Stimulated activated naive CD4-positive, alpha-beta T cell treated with Interleukin-2 at 50 U/mL for 16 hours (primary cell): ENCODE results near the gene MKI67.
"Not testable (repeated sequence)": the region's sequence is repeated elsewhere in the genome, so short reads cannot be mapped to it uniquely, and the experiment has no call there.

Source experiments
- DNase-seq: peaks from one replicate; lab custom pipeline; 2025; lab: John Stamatoyannopoulos, UW

Gene MKI67, protein sequence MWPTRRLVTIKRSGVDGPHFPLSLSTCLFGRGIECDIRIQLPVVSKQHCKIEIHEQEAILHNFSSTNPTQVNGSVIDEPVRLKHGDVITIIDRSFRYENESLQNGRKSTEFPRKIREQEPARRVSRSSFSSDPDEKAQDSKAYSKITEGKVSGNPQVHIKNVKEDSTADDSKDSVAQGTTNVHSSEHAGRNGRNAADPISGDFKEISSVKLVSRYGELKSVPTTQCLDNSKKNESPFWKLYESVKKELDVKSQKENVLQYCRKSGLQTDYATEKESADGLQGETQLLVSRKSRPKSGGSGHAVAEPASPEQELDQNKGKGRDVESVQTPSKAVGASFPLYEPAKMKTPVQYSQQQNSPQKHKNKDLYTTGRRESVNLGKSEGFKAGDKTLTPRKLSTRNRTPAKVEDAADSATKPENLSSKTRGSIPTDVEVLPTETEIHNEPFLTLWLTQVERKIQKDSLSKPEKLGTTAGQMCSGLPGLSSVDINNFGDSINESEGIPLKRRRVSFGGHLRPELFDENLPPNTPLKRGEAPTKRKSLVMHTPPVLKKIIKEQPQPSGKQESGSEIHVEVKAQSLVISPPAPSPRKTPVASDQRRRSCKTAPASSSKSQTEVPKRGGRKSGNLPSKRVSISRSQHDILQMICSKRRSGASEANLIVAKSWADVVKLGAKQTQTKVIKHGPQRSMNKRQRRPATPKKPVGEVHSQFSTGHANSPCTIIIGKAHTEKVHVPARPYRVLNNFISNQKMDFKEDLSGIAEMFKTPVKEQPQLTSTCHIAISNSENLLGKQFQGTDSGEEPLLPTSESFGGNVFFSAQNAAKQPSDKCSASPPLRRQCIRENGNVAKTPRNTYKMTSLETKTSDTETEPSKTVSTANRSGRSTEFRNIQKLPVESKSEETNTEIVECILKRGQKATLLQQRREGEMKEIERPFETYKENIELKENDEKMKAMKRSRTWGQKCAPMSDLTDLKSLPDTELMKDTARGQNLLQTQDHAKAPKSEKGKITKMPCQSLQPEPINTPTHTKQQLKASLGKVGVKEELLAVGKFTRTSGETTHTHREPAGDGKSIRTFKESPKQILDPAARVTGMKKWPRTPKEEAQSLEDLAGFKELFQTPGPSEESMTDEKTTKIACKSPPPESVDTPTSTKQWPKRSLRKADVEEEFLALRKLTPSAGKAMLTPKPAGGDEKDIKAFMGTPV (N-terminal part only)

GRCh38 chr10:128125944-128126764 is at the start of gene MKI67:
TSS of gene MKI67 (minus strand) at chr10:128126423. CDS start at chr10:128125667, 756 bp downstream.
- peak; percentile 93 for DNase-seq

DNA sequence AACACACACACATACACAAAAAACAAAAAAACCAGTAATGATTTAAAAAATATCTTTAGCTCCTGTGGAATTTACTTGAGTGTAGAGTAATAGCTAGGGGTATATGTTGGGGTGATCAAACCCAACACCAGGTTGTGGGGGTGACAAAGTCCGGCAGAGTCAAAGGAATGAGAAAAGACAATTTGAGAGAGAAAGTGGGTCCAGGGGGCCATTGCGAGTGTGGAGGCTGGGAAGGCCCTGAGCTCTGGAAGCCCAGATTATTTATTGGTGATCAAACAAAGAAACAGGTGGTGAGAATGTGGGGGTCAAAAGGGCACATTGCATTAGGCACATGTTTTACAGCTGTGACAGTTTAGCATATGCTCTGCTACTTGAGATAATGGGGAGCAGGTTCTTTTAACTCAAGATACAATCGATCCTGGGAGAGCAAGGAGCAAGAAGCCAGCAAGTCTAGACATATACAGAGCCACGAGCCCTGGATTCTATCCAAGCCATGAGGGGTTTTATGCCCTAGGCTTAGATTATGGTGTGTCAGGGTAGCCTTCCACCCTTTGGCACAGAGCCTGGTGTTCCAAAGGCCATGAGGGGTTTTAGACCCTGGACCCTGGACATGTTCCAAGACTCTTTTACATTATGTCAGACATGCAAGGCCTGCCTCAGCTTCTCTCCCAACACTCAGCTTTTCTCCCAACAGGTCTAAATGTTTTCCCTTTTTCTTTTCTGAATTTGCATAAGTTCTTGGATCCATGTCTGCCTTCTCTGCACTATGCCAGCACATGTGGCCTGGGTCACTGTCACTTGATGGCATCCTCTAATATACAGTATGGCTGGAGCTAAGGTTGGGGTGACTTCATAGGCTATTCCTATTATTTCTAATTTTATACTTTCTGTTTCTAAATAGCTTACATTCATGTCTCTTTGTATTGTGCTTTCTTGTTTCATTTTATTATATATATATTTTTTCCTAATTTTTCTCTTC is 48.6 kb upstream of the MKI67 start:
- no peak for DNase-seq

DNA sequence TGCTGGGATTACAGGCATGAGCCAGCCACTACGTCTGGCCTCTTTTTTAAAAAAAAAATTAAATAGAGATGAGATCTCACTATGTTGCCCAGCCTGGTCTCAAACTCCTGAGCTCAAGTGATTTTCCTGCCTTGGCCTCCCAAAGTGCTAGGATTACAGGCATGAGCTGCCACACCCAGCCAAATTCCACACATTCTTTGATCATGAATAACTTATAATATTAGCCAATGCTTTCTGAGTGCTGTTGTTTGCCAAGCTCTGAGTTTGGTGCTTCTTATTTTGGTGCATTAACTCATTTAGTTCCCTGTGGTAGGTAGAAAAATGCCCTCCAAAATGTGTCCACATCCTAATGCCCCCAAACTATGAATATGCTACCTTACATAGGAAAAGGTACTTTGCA is 47.2 kb upstream of the MKI67 start:
- no peak for DNase-seq

- DNase-seq, result no peak
These were observed 46.5 kb upstream of the MKI67 start for GRCh38 chr10:128172756-128173155.

DNA sequence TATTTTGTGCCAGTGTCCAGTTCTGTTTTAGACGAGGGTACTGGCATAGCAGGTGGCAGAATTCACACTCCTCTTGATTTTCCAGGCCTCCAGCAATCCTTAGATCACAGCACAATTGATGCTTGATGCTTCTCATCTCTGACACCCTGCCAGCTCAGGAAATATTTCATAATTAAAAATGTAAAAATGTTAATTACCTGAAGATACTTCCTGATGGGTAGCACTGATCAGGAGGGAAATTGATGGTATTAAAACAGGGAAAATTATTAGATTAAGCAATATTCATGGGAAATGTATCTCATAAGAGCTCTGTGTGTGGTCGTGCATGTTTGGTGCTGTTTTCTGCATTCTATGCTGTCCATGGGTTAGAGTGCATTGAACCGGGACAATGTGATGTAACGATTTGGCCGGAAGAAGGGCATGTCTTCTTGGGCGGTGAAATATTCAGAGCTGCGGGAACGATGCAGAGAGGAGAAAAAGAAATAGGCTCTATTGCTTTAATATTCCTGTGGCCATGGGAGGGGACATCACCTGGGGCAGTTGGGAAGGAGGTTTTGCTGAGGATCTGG is 43.7 kb upstream of the MKI67 start:
- no peak for DNase-seq

- DNase-seq, result no peak
These were observed 41.8 kb upstream of the MKI67 start for GRCh38 chr10:128167926-128168520.

DNA sequence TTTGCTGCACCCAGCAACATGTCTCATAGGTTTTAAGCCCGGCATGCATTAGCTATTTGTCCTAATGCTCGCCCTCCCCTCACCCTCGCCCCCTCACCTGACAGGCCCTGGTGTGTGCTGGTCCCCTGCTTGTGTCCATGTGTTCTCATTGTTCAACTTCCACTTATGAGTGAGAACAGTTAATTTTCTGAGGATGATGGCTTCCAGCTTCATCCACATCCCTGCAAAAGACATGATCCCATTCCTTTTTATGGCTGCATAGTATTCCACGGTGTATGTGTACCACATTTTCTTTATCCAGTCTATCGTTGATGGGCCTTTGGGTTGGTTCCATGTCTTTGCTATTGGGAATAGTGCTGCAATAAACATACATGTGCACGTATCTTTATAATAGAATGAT is 40.9 kb upstream of the MKI67 start:
- DNase-seq, result not testable (repeated sequence)

GRCh38 chr10:128166151-128166550 is 39.9 kb upstream of the MKI67 start:
- no peak for DNase-seq

DNA sequence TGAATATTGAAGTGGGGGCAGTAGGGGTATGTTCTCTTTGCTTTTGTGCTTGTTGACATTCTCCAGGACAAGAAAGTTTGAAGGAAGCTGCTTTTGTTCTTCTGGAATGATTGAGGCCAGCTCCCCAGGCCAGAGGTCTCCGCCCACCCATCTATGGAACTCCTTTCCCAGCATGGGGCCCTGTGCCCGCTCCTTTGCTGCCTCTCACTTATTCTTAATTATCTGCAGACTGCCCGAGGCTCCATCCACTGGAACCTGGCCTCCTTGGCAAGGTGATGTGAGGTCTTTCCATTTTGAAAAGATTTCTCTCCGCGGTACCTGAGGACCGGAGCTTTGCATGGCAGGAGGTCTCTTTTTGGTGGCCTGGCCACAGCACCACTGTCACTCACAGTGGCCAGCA is 39.3 kb upstream of the MKI67 start:
- DNase-seq, result no peak

- no peak for DNase-seq
These were observed 37.5 kb upstream of the MKI67 start for GRCh38 chr10:128163701-128164100.

- no peak for DNase-seq
These were observed 34.8 kb upstream of the MKI67 start for GRCh38 chr10:128161031-128161430.

GRCh38 chr10:128160297-128160711 is 34.1 kb upstream of the MKI67 start:
- no peak for DNase-seq

GRCh38 chr10:128158021-128158795 is 32.0 kb upstream of the MKI67 start:
- no peak for DNase-seq

- DNase-seq, result no peak
These were observed 31.0 kb upstream of the MKI67 start for GRCh38 chr10:128156999-128157755.

- DNase-seq, result no peak
These were observed 26.7 kb upstream of the MKI67 start for GRCh38 chr10:128152741-128153580.

DNA sequence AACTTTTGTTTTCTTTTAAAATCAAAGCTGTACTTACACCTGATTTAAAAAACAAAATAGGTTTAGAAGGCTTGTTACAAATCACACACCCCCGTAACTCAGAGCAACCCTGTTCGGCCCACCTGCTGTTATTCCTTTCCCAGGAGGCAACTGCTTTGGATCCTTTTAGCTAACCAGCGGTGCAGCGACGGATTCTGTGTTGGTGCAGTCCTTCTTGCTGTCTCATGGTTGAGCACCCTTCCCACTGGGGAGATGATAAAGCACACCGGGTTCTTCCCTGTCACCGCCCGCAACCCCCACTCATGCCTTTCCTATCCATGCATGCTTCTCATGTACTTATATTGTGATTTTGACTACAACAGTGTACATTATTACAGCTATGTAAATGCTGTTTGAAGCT is 24.8 kb upstream of the MKI67 start:
- no peak for DNase-seq

- no peak for DNase-seq
These were observed 24.3 kb upstream of the MKI67 start for GRCh38 chr10:128150561-128150960.
